Hematopoietic multipotent progenitor cell treated with erythropoietin and hydrocortisone succinate and interleukin-3 and kit ligand, for 17 days (in vitro differentiated cells): Measurements from ENCODE around the gene IL6R.
A peak's percentile ranks its signal among the peaks of the same experiment; 100 is the strongest.
"Not testable (repeated sequence)": the region's sequence is repeated elsewhere in the genome, so short reads cannot be mapped to it uniquely, and the experiment has no call there.

ENCODE experiments used
- DNase-seq: peaks from one replicate; pipeline ENCODE4 v3.0.0-alpha.2; 2015; ENCODE audit warnings: low spot score

Gene IL6R

GRCh38 chr1:154404984-154405746, at the start of gene IL6R:
TSS of gene IL6R (plus strand) at chr1:154405343. CDS start at chr1:154405630, 287 bp downstream.
- peak; percentile 15 for DNase-seq

GRCh38 chr1:154358519-154358918, 46.6 kb upstream of the IL6R start:
- DNase-seq, result no peak

GRCh38 chr1:154360288-154360687, 44.9 kb upstream of the IL6R start:
- no peak for DNase-seq

GRCh38 chr1:154360881-154361280, 44.3 kb upstream of the IL6R start:
- DNase-seq, result not testable (repeated sequence)

GRCh38 chr1:154361357-154361756, 43.8 kb upstream of the IL6R start:
- DNase-seq, result no peak

GRCh38 chr1:154371436-154371835, 33.7 kb upstream of the IL6R start:
- DNase-seq, result peak; percentile 10

GRCh38 chr1:154373777-154374357, 31.3 kb upstream of the IL6R start:
- not testable (repeated sequence) for DNase-seq

GRCh38 chr1:154379301-154379700, 25.8 kb upstream of the IL6R start:
- DNase-seq, result no peak

- DNase-seq, result peak; percentile 39
Measured at GRCh38 chr1:154384650-154385489, 20.3 kb upstream of the IL6R start.

- peak; percentile 19 for DNase-seq
Measured at GRCh38 chr1:154386643-154387352, 18.3 kb upstream of the IL6R start.

GRCh38 chr1:154391086-154391770, 13.9 kb upstream of the IL6R start:
- no peak for DNase-seq

- no peak for DNase-seq
Measured at GRCh38 chr1:154398141-154398540, 7.0 kb upstream of the IL6R start.

- DNase-seq, result no peak
Measured at GRCh38 chr1:154398678-154399077, 6.5 kb upstream of the IL6R start.

GRCh38 chr1:154400381-154400801, 4.8 kb upstream of the IL6R start:
- DNase-seq, result no peak

- DNase-seq, result no peak
Measured at GRCh38 chr1:154402409-154402921, 2.7 kb upstream of the IL6R start.

GRCh38 chr1:154403261-154403943, 1.7 kb upstream of the IL6R start:
- no peak for DNase-seq

GRCh38 chr1:154403983-154404382, 1.2 kb upstream of the IL6R start:
- DNase-seq, result no peak

- DNase-seq, result no peak
Measured at GRCh38 chr1:154404511-154404931, 622 bp upstream of the IL6R start.

- DNase-seq, result no peak
Measured at GRCh38 chr1:154405747-154406571, 816 bp downstream of the IL6R start.

- DNase-seq, result no peak
Measured at GRCh38 chr1:154406572-154406879, 1.4 kb downstream of the IL6R start.
